HEK293 (cell line): Measurements from ENCODE around the gene ZIC5.

Experiments
- EGR2 ChIP-seq: fragments of 450-650 bp; formaldehyde crosslinking; IDR thresholded peaks from 2 replicates; pipeline ENCODE4 v1.5.1; 2016; ENCODE audit warnings: low read depth, missing biosample characterization, missing genetic modification characterization
- FEZF1 ChIP-seq: fragments of 450-650 bp; formaldehyde crosslinking; IDR thresholded peaks from 2 replicates; pipeline ENCODE4 v1.5.1; 2016; ENCODE audit warnings: missing biosample characterization, missing genetic modification characterization
- GLI4 ChIP-seq: fragments of 450-650 bp; formaldehyde crosslinking; IDR thresholded peaks from 2 replicates; pipeline ENCODE4 v1.5.1; 2016; ENCODE audit warnings: missing biosample characterization, missing genetic modification characterization
- GLIS1 ChIP-seq: fragments of 450-650 bp; formaldehyde crosslinking; IDR thresholded peaks from 2 replicates; pipeline ENCODE4 v1.5.1; 2016; ENCODE audit warnings: missing biosample characterization, missing genetic modification characterization
- GLIS2 ChIP-seq: fragments of 450-650 bp; formaldehyde crosslinking; IDR thresholded peaks from 2 replicates; pipeline ENCODE4 v1.5.1; 2016; ENCODE audit warnings: missing biosample characterization, missing genetic modification characterization
- KLF10 ChIP-seq: fragments of 450-650 bp; IDR thresholded peaks from 2 replicates; pipeline ENCODE4 v1.5.1; 2018; ENCODE audit warnings: missing biosample characterization, mild to moderate bottlenecking, missing genetic modification characterization
- KLF7 ChIP-seq: fragments of 450-650 bp; formaldehyde crosslinking; IDR thresholded peaks from 2 replicates; pipeline ENCODE4 v1.5.1; 2016; ENCODE audit warnings: missing biosample characterization, missing genetic modification characterization, borderline replicate concordance
- KLF9 ChIP-seq: fragments of 450-650 bp; formaldehyde crosslinking; IDR thresholded peaks from 2 replicates; pipeline ENCODE4 v1.5.1; 2016; ENCODE audit warnings: missing biosample characterization, missing genetic modification characterization, low read depth
- MEIS1 ChIP-seq: sonication (generic); formaldehyde crosslinking; IDR thresholded peaks from 2 replicates; pipeline ENCODE4 v1.8.1; 2022; ENCODE audit warnings: missing genetic modification reagents, mild to moderate bottlenecking, borderline replicate concordance
- REPIN1 ChIP-seq: fragments of 450-650 bp; formaldehyde crosslinking; IDR thresholded peaks from 2 replicates; pipeline ENCODE4 v1.5.1; 2017; ENCODE audit warnings: missing biosample characterization, missing genetic modification characterization, low read depth
- SP2 ChIP-seq: fragments of 450-650 bp; formaldehyde crosslinking; IDR thresholded peaks from 2 replicates; pipeline ENCODE4 v1.5.1; 2016; ENCODE audit warnings: missing biosample characterization, missing genetic modification characterization
- WT1 ChIP-seq: fragments of 450-650 bp; formaldehyde crosslinking; IDR thresholded peaks from 2 replicates; pipeline ENCODE4 v1.5.1; 2016; ENCODE audit warnings: missing biosample characterization, missing genetic modification characterization
- ZBTB1 ChIP-seq: fragments of 450-650 bp; formaldehyde crosslinking; IDR thresholded peaks from 2 replicates; pipeline ENCODE4 v1.5.1; 2016; ENCODE audit warnings: missing biosample characterization, missing genetic modification characterization
- ZFHX2 ChIP-seq: fragments of 450-650 bp; formaldehyde crosslinking; conservative IDR thresholded peaks from 2 replicates; pipeline ENCODE4 v1.5.1; 2016; ENCODE audit warnings: missing biosample characterization, missing genetic modification characterization
- ZFP37 ChIP-seq: fragments of 450-650 bp; formaldehyde crosslinking; IDR thresholded peaks from 2 replicates; pipeline ENCODE4 v1.5.1; 2016; ENCODE audit warnings: missing biosample characterization, missing genetic modification characterization
- ZNF140 ChIP-seq: fragments of 450-650 bp; formaldehyde crosslinking; IDR thresholded peaks from 2 replicates; pipeline ENCODE4 v1.5.1; 2016; ENCODE audit warnings: missing biosample characterization, missing genetic modification characterization
- ZNF157 ChIP-seq: fragments of 450-650 bp; formaldehyde crosslinking; IDR thresholded peaks from 2 replicates; pipeline ENCODE4 v1.5.1; 2016; ENCODE audit warnings: missing biosample characterization, missing genetic modification characterization
- ZNF169 ChIP-seq: fragments of 450-650 bp; formaldehyde crosslinking; IDR thresholded peaks from 2 replicates; pipeline ENCODE4 v1.5.1; 2016; ENCODE audit warnings: missing biosample characterization, missing genetic modification characterization
- ZNF174 ChIP-seq: fragments of 450-650 bp; formaldehyde crosslinking; IDR thresholded peaks from 2 replicates; pipeline ENCODE4 v1.5.0; 2017; ENCODE audit warnings: missing biosample characterization, mild to moderate bottlenecking, missing genetic modification characterization
- ZNF175 ChIP-seq: fragments of 450-650 bp; formaldehyde crosslinking; IDR thresholded peaks from 2 replicates; pipeline ENCODE4 v1.5.1; 2016; ENCODE audit warnings: missing biosample characterization, missing genetic modification characterization
- ZNF19 ChIP-seq: fragments of 450-650 bp; formaldehyde crosslinking; IDR thresholded peaks from 2 replicates; pipeline ENCODE4; 2016; ENCODE audit warnings: missing biosample characterization, missing genetic modification characterization, low read depth
- ZNF2 ChIP-seq: fragments of 450-650 bp; formaldehyde crosslinking; IDR thresholded peaks from 2 replicates; pipeline ENCODE4 v1.5.1; 2016; ENCODE audit warnings: missing biosample characterization, missing genetic modification characterization
- ZNF324 ChIP-seq: fragments of 450-650 bp; formaldehyde crosslinking; IDR thresholded peaks from 2 replicates; pipeline ENCODE4 v1.5.1; 2016; ENCODE audit warnings: missing biosample characterization, missing genetic modification characterization
- ZNF335 ChIP-seq: fragments of 450-650 bp; formaldehyde crosslinking; conservative IDR thresholded peaks from 2 replicates; pipeline ENCODE4 v1.5.1; 2016; ENCODE audit warnings: missing biosample characterization, missing genetic modification characterization
- ZNF37A ChIP-seq: fragments of 450-650 bp; IDR thresholded peaks from 2 replicates; pipeline ENCODE4 v1.5.1; 2018; ENCODE audit warnings: missing biosample characterization, missing genetic modification characterization
- ZNF391 ChIP-seq: fragments of 450-650 bp; formaldehyde crosslinking; IDR thresholded peaks from 2 replicates; pipeline ENCODE4 v1.5.1; 2016; ENCODE audit warnings: low read depth, missing biosample characterization, missing genetic modification characterization, borderline replicate concordance
- ZNF394 ChIP-seq: fragments of 450-650 bp; formaldehyde crosslinking; IDR thresholded peaks from 2 replicates; pipeline ENCODE4 v1.5.1; 2016; ENCODE audit warnings: missing biosample characterization, missing genetic modification characterization, mild to moderate bottlenecking, moderate library complexity, borderline replicate concordance
- ZNF433 ChIP-seq: fragments of 450-650 bp; formaldehyde crosslinking; IDR thresholded peaks from 2 replicates; pipeline ENCODE4 v1.5.1; 2016; ENCODE audit warnings: missing biosample characterization, missing genetic modification characterization, low read depth
- ZNF473 ChIP-seq: fragments of 450-650 bp; formaldehyde crosslinking; IDR thresholded peaks from 2 replicates; pipeline ENCODE4 v1.5.1; 2017; ENCODE audit warnings: missing biosample characterization, missing genetic modification characterization
- ZNF501 ChIP-seq: fragments of 450-650 bp; formaldehyde crosslinking; IDR thresholded peaks from 2 replicates; pipeline ENCODE4 v1.5.1; 2016; ENCODE audit warnings: missing biosample characterization, missing genetic modification characterization
- ZNF610 ChIP-seq: fragments of 450-650 bp; formaldehyde crosslinking; IDR thresholded peaks from 2 replicates; pipeline ENCODE4 v1.5.1; 2016; ENCODE audit warnings: missing biosample characterization, missing genetic modification characterization, borderline replicate concordance
- ZNF76 ChIP-seq: fragments of 450-650 bp; formaldehyde crosslinking; IDR thresholded peaks from 2 replicates; pipeline ENCODE4; 2016; ENCODE audit warnings: low read depth, missing biosample characterization, missing genetic modification characterization, borderline replicate concordance
- ZNF768 ChIP-seq: fragments of 450-650 bp; formaldehyde crosslinking; IDR thresholded peaks from 2 replicates; pipeline ENCODE4 v1.5.1; 2018; ENCODE audit warnings: missing biosample characterization, mild to moderate bottlenecking, missing genetic modification characterization
- ZNF785 ChIP-seq: fragments of 450-650 bp; formaldehyde crosslinking; IDR thresholded peaks from 2 replicates; pipeline ENCODE4 v1.5.1; 2016; ENCODE audit warnings: missing biosample characterization, missing genetic modification characterization
- ZXDB ChIP-seq: fragments of 450-650 bp; formaldehyde crosslinking; IDR thresholded peaks from 2 replicates; pipeline ENCODE4 v1.5.1; 2016; ENCODE audit warnings: missing biosample characterization, missing genetic modification characterization
- TF ChIP-seq, protein P1 (sequence below): fragments of 450-650 bp; formaldehyde crosslinking; IDR thresholded peaks from 2 replicates; pipeline ENCODE4 v1.5.1; 2016; ENCODE audit warnings: missing biosample characterization, missing genetic modification characterization
- TF ChIP-seq, protein P2 (sequence below): fragments of 450-650 bp; formaldehyde crosslinking; IDR thresholded peaks from 2 replicates; pipeline ENCODE4 v1.5.1; 2016; ENCODE audit warnings: missing biosample characterization, missing genetic modification characterization, borderline replicate concordance
- TF ChIP-seq, protein P3 (sequence below): fragments of 450-650 bp; formaldehyde crosslinking; IDR thresholded peaks from 2 replicates; pipeline ENCODE4 v1.5.1; 2016; ENCODE audit warnings: missing biosample characterization, missing genetic modification characterization
- TF ChIP-seq, protein P4 (sequence below): fragments of 450-650 bp; IDR thresholded peaks from 2 replicates; pipeline ENCODE4 v1.5.1; 2018; ENCODE audit warnings: missing biosample characterization, missing genetic modification characterization

ZIC5 gene

DNA sequence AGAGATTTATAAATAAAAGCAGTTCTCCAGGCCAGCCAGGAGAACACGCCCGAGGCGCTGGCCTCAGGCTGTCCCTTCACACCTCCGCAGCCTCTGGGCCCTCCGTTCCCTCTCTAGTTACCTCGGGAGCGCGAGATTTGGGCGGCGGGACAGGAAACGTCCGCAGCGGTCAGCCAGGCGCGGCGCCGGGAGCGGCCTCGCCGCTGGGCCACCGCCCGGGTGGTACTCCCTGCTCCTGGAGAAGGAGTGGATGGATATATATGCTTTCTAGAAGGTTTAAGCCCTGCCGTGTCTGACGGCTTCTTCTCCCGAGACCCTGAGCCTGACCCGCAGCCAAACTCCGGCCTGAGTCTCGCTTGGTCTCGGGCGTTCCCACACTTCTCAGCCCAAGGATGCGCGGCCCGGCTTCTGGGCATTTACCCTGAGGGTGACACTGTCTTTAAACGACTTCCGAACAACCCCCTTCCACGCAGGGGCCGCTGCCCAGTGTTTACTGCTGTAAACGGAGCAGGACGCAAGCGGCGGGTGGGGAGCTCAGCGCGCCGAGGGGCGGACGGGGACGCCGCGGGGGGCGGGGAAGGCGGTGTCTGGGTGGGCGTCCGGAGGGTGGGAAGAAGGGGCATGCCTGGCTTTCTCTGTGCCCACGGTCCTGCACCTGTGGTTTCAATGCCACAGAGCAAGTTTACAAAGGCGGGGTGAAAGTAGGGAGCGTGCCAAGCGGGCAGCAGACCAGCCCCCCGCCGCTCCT, 8.1 kb upstream of the ZIC5 start (continued):
- TF ChIP-seq ZNF2 (tag by site-specific recombination) (peak; percentile 38; the same call in 1 of the 2 replicates), ZNF174 (no peak), MEIS1 (CRISPR knock-in tag) (no peak), ZNF501 (tag by site-specific recombination) (no peak; the same call in 1 of the 2 replicates), KLF9 (tag by site-specific recombination) (0 out of 2 replicates have a peak, but pooled peaks have one; percentile 58), ZNF335 (tag by site-specific recombination) (peak; percentile 42), GLI4 (tag by site-specific recombination) (no peak), ZXDB (tag by site-specific recombination) (0 out of 2 replicates have a peak, but pooled peaks have one; percentile 49), ZFP37 (no peak), WT1 (tag by site-specific recombination) (0 out of 2 replicates have a peak, but pooled peaks have one; percentile 25), KLF7 (tag by site-specific recombination) (no peak), ZNF768 (tag by site-specific recombination) (no peak), GLIS2 (peak; percentile 98), ZNF391 (tag by site-specific recombination) (no peak), ZNF19 (tag by site-specific recombination) (no peak), ZNF785 (no peak), ZNF140 (tag by site-specific recombination) (no peak), ZFHX2 (tag by site-specific recombination) (peak; percentile 92), ZNF324 (tag by site-specific recombination) (no peak), FEZF1 (tag by site-specific recombination) (no peak), KLF10 (tag by site-specific recombination) (no peak), ZNF37A (tag by site-specific recombination) (no peak), ZNF473 (tag by site-specific recombination) (no peak), ZNF610 (tag by site-specific recombination) (no peak), EGR2 (tag by site-specific recombination) (peak; percentile 82), ZNF169 (tag by site-specific recombination) (no peak), ZNF76 (no peak), GLIS1 (peak; percentile 71), ZNF394 (no peak), ZNF433 (tag by site-specific recombination) (no peak), SP2 (tag by site-specific recombination) (peak; percentile 72), REPIN1 (tag by site-specific recombination) (no peak), ZNF175 (no peak), ZBTB1 (tag by site-specific recombination) (no peak), ZNF157 (tag by site-specific recombination) (no peak)
- TF ChIP-seq, protein P1, sequence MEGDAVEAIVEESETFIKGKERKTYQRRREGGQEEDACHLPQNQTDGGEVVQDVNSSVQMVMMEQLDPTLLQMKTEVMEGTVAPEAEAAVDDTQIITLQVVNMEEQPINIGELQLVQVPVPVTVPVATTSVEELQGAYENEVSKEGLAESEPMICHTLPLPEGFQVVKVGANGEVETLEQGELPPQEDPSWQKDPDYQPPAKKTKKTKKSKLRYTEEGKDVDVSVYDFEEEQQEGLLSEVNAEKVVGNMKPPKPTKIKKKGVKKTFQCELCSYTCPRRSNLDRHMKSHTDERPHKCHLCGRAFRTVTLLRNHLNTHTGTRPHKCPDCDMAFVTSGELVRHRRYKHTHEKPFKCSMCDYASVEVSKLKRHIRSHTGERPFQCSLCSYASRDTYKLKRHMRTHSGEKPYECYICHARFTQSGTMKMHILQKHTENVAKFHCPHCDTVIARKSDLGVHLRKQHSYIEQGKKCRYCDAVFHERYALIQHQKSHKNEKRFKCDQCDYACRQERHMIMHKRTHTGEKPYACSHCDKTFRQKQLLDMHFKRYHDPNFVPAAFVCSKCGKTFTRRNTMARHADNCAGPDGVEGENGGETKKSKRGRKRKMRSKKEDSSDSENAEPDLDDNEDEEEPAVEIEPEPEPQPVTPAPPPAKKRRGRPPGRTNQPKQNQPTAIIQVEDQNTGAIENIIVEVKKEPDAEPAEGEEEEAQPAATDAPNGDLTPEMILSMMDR (tag by site-specific recombination) = no peak
- TF ChIP-seq, protein P2, sequence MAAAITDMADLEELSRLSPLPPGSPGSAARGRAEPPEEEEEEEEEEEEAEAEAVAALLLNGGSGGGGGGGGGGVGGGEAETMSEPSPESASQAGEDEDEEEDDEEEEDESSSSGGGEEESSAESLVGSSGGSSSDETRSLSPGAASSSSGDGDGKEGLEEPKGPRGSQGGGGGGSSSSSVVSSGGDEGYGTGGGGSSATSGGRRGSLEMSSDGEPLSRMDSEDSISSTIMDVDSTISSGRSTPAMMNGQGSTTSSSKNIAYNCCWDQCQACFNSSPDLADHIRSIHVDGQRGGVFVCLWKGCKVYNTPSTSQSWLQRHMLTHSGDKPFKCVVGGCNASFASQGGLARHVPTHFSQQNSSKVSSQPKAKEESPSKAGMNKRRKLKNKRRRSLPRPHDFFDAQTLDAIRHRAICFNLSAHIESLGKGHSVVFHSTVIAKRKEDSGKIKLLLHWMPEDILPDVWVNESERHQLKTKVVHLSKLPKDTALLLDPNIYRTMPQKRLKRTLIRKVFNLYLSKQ = no peak
- TF ChIP-seq, protein P3, sequence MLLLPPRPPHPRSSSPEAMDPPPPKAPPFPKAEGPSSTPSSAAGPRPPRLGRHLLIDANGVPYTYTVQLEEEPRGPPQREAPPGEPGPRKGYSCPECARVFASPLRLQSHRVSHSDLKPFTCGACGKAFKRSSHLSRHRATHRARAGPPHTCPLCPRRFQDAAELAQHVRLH (tag by site-specific recombination) = no peak
- TF ChIP-seq, protein P4, sequence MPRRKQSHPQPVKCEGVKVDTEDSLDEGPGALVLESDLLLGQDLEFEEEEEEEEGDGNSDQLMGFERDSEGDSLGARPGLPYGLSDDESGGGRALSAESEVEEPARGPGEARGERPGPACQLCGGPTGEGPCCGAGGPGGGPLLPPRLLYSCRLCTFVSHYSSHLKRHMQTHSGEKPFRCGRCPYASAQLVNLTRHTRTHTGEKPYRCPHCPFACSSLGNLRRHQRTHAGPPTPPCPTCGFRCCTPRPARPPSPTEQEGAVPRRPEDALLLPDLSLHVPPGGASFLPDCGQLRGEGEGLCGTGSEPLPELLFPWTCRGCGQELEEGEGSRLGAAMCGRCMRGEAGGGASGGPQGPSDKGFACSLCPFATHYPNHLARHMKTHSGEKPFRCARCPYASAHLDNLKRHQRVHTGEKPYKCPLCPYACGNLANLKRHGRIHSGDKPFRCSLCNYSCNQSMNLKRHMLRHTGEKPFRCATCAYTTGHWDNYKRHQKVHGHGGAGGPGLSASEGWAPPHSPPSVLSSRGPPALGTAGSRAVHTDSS (tag by site-specific recombination) = no peak
